Activated T-cell treated with anti-CD3 and anti-CD28 coated beads for 24 hours (primary cell): ENCODE results near the gene MMP12.
"Not testable (repeated sequence)": the region's sequence is repeated elsewhere in the genome, so short reads cannot be mapped to it uniquely, and the experiment has no call there.

ENCODE experiments used
- DNase-seq: peaks from one replicate; pipeline ENCODE4 v3.0.0-alpha.2; 2020; ENCODE audit warnings: low read depth

The MMP12 gene

GRCh38 chr11:102874852-102875251, at the start of gene MMP12:
Gene MMP12, minus strand, starts transcription at chr11:102874982. Its CDS starts 45 bp downstream, at chr11:102874937.
- DNase-seq = no peak

GRCh38 chr11:102921587-102922220, 46.9 kb upstream of the MMP12 start:
- no peak for DNase-seq

DNA sequence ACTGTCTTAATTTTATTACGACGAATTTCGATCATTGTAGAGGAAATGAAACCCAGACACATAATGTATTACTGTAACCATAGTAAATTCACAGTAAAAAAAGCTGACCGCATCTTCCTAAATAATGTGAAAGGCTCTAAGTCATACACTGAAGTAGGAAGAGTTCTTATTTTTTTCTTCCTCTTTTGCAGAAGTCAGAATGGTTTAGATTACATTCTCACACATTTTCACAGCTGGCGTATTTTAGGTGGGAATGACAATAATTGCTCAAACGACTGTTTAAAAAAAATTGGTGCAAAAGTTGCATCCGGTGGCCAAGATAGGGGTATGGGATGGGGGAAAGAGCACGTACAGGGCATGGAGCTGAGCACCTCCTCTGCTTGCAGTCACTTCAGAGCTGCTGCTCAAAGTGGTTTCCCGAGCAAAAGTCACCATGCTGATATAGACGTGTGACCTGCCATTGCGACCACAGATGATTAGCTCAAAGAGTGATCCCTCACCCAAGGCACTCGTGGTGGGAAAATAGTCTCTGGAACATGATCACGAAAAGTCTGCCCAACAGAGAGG, 45.4 kb upstream of the MMP12 start:
- no peak for DNase-seq

DNA sequence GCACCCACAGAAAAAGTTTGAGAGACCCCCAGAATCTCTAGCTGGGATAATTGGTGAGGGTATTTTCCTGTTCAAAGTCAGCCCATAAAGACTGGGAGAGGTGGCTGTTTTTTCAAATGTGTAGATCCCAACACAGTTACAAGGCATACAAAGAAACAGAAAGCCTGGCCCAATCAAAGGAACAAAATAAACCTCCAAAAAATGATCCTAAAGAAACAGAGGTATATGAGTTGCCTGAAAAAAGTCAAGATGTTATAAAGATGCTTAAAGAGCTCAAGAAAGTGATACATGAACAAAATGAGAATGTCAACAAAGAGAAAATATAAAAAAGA, 40.2 kb upstream of the MMP12 start:
- no peak for DNase-seq

- no peak for DNase-seq
Observed at GRCh38 chr11:102914238-102915043, 39.7 kb upstream of the MMP12 start.

- no peak for DNase-seq
Observed at GRCh38 chr11:102912482-102912830, 37.7 kb upstream of the MMP12 start.

DNA sequence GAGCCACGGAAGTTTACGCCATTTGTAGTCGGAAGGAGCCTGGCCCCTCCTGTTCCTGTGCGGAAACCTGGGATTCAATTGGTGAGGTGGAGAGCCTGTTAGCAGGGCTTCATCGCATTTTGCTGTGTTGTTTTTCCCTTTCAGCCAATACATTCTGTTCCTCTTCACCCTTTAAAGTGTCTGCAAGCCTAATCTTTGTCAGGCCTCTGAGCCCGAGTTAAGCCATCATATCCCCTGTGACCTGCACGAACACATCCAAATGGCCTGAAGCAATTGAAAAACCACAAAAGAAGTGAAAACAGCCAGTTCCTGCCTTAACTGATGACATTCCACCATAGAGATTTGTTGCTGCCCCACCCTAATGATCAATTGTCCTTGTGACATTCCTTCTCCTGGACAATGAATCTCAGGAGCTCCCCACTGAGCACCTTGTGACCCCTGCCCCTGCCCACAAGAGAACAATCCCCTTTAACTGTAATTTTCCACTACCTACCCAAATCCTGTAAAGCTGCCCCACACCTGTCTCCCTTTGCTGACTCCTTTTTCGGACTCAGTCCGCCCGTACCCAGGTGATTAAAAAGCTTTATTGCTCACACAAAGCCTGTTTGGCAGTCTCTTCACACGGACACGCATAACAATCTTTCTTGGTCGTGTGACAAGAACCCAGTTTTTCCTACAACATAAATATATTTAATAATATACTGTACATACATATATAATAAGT, 37.1 kb upstream of the MMP12 start:
- DNase-seq = no peak

DNA sequence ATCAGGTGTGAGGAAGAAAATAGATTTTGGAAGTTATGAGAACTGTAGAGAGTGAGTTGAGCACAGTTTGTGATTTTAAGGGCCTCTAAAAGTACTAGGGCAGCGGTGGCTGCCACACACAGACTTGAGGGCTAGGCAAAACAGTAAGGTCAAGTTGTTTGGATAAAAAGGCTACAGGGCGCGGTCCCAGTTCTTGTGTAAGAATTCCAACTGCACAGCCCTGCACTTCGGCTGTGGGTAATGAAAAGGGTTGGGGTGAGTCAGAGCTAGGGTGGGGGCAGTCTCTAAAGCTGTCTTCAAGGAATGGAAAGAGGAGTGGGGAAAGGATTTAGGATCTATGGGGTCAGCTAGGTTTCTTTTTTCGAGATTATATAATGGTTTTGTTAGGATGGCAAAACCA, 31.1 kb upstream of the MMP12 start:
- DNase-seq = not testable (repeated sequence)

DNA sequence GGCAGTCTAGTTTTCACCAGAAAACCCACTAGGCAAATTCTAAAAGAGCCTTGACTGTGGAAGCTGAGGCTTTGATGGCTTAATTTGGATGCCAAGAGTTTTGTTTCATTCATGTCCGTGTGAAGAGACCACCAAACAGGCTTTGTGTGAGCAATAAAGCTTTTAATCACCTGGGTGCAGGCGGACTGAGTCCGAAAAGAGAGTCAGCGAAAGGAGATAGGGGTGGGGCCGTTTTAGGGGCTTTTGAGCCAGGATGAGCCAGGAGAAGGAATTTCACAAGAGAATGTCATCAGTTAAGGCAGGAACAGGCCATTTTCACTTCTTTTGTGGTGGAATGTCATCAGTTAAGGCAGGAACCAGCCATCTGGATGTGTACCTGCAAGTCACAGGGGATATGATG, 29.1 kb upstream of the MMP12 start:
- not testable (repeated sequence) for DNase-seq

GRCh38 chr11:102900346-102900745, 25.6 kb upstream of the MMP12 start:
- DNase-seq = no peak

DNA sequence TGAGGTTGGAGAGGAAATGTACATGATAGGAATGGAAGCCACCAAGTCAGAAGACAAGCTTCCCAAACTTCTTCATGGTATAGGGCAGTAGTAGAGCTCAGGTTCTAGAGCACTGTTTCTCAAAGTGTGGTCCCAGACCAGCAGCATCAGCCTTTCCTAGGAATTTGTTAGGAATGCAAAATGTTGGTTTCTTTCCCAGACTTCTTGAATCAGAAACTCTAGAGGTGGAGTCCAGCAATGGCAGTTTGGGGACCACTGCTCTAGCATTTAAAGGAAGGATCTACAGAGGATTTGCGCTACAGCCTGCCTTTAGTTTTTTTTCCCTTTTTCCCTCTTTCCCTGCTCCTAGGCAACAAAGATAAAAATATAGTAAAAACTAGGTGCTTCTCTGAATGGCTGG, 17.0 kb upstream of the MMP12 start:
- DNase-seq = no peak

DNA sequence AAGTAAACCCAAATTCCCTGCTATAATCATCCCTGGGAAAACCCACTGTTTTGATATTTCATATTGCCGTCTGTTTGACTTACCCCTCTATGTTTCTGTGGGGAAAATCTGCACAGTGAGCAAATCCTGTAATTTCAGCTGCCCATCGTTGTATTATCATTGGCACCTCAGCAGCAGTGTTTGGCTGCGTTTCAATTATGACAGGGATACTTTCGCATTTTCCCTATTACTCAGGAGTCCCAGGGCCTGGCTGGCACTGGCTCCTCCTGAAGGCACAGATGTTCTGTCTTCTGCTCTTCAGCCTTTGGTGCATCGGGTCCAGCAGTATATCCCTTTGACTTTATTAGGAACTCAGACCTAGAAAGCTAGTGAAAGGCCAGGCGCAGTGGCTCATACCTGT, 12.2 kb upstream of the MMP12 start:
- DNase-seq = no peak

DNA sequence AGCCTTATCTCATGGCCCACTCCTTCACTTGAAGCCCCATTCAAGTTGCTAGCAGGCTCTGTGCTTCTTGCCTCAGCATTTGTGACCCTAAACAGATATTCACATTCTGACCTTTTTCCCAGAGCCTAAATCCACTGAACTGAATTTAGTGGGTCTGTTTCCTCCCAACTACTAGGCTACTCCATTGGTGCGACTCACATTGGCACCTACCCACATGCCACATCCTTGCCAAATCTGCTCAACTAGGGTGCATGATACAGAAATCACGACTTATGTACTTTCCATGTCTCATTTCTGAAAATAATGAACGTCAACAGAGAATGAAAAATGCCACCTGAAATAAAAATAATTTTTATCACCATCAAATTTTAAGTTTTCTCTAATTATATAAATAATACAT, 8.4 kb upstream of the MMP12 start:
- no peak for DNase-seq

DNA sequence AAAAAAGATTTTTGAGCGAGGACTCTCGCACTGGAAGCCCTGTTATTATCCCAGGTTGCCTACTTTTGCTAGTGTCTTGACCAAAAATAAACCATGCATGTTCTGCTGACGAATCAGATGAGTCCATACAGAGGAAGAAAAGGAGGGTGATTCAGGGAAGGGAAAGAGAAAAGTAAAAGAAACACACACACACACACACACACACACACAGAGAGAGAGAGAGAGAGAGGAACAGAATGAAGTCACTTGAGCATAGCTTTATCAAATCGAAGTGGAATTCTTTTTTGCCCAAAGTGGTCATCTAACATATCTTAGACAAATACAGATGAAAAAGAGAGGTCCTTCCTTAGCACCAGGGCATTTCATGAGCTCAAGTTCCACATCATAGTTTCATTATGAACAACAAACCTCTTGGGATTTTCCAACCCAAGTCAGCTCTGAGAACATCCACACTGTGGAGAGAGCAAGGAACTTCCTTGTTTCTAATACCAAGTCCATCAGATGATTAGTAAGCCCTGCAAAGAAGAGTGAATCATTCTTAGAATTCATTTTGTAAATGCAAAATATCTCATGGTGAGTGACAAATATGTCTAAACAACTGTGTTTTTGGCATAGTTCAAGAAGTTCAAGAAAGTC, 7.7 kb upstream of the MMP12 start:
- no peak for DNase-seq

- DNase-seq = no peak
Observed at GRCh38 chr11:102879801-102880200, 5.0 kb upstream of the MMP12 start.

DNA sequence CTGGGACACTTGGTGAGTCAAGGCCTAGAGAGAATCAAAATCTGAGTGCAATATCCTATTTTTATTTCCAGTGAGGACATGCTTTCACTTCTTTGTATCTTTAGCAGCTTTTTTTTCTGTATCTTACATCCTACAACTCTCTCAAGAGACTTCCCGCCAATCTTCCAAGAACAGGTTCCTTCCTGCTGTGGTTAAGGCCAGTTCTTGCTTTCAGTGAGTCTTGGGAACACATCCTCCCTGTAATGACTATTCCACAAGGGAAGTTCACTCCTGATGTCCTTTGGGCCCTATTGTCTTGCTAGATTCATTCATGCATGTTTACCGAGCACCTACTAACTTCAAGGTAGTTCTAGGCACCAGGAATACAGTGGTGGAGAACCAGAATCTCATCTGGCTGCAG, 3.8 kb upstream of the MMP12 start:
- no peak for DNase-seq

GRCh38 chr11:102869354-102869964, 5.3 kb downstream of the MMP12 start:
- DNase-seq = not testable (repeated sequence)

DNA sequence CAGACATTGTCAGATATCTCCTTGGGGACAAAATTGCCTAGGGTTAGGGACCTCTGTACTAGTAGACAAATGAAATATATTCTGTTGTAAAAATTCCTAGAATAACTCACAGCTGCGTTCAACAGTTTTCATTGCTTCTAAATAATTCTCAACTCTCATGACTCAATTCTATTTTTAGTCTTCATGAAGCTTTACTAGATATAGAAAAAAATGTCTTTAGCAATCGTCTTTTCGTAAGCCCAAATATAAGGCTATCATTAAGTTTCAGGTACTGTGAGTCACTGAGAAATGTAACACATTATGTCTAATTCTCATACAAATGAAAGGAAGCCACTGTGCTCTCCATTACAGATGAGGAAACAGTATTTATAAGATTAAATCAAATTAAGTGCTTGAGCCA, 6.4 kb downstream of the MMP12 start:
- DNase-seq = no peak

GRCh38 chr11:102864724-102865123, 10.1 kb downstream of the MMP12 start:
- DNase-seq = no peak

DNA sequence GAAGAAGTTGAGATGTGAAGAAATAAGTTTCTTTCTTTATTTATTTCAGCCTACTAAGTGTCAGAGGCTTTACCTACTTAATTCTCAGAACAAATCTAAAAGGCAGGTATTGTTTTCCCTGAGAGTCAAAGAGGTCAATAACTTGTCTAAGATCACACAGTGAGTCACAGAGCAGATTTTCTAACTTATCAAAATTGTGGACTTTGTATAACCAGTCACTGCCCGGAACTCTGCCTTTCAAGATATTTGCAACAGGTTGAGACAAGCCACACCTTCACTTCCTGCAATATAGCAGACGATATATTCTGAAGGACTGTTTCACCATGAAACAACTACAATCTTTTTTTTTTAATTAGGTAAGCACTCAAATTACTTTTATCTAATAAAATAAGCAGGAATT, 20.8 kb downstream of the MMP12 start:
- DNase-seq = no peak

GRCh38 chr11:102853055-102853454, 21.7 kb downstream of the MMP12 start:
- no peak for DNase-seq
